HG03060 (cell line): ENCODE results near the gene MMP11.

Experiments
- ATAC-seq: cut with Tn5 transposase; IDR thresholded peaks from one replicate; pipeline ENCODE4 v1.9.1; 2021; ENCODE audit warnings: low read depth, moderate number of reproducible peaks; ENCODE audit not compliant: unreplicated experiment

MMP11 gene

GRCh38 chr22:23756891-23757290 lies 15.8 kb upstream of the MMP11 start:
- ATAC-seq, result no peak

GRCh38 chr22:23759566-23759965 lies 13.1 kb upstream of the MMP11 start:
- no peak for ATAC-seq

- ATAC-seq, result no peak
Observed at GRCh38 chr22:23760056-23760455, 12.6 kb upstream of the MMP11 start.

GRCh38 chr22:23762842-23763578 lies 9.6 kb upstream of the MMP11 start, which contains the start of gene C22orf15:
Gene C22orf15, plus strand, starts transcription at chr22:23762990. Its CDS starts 317 bp downstream, at chr22:23763307.
- no peak for ATAC-seq

- no peak for ATAC-seq
Observed at GRCh38 chr22:23763579-23763945, 9.1 kb upstream of the MMP11 start.

GRCh38 chr22:23763954-23764353 lies 8.7 kb upstream of the MMP11 start:
- ATAC-seq, result no peak

GRCh38 chr22:23764899-23765881 lies 7.5 kb upstream of the MMP11 start:
- ATAC-seq, result no peak

GRCh38 chr22:23767303-23767672 lies 5.4 kb upstream of the MMP11 start:
- ATAC-seq, result no peak

- no peak for ATAC-seq
Observed at GRCh38 chr22:23767673-23768548, 4.7 kb upstream of the MMP11 start, which contains the start of gene CHCHD10. Gene CHCHD10, minus strand, starts transcription at chr22:23767972. Its CDS starts 98 bp downstream, at chr22:23767874.

GRCh38 chr22:23769321-23769965 lies 3.2 kb upstream of the MMP11 start:
- no peak for ATAC-seq

- ATAC-seq, result no peak
Observed at GRCh38 chr22:23772315-23772648, 367 bp upstream of the MMP11 start.

GRCh38 chr22:23773483-23774113 lies 949 bp downstream of the MMP11 start:
- no peak for ATAC-seq

GRCh38 chr22:23774114-23774921 lies 1.7 kb downstream of the MMP11 start:
- no peak for ATAC-seq

- no peak for ATAC-seq
Observed at GRCh38 chr22:23774922-23775436, 2.3 kb downstream of the MMP11 start.

- no peak for ATAC-seq
Observed at GRCh38 chr22:23775779-23776375, 3.2 kb downstream of the MMP11 start.

GRCh38 chr22:23777776-23778576 lies 5.3 kb downstream of the MMP11 start:
- ATAC-seq, result no peak

- no peak for ATAC-seq
Observed at GRCh38 chr22:23778577-23778900, 5.9 kb downstream of the MMP11 start.

GRCh38 chr22:23779083-23779482 lies 6.4 kb downstream of the MMP11 start:
- no peak for ATAC-seq
